GM18505 (cell line): ENCODE data around the gene CAMTA1.
A peak's percentile ranks its signal among the peaks of the same experiment; 100 is the strongest.
"Not testable (repeated sequence)": the region's sequence is repeated elsewhere in the genome, so short reads cannot be mapped to it uniquely, and the experiment has no call there.

Experiments
- ATAC-seq: cut with Tn5 transposase; IDR thresholded peaks from one replicate; pipeline ENCODE4 v1.9.1; 2021; ENCODE audit not compliant: unreplicated experiment
- POLR2A ChIP-seq: IDR thresholded peaks from 4 replicates; pipeline ENCODE4 v1.6.1; 2011; ENCODE audit warnings: borderline replicate concordance; ENCODE audit not compliant: insufficient read depth, insufficient read length; ENCODE audit errors: extremely low read depth

Gene CAMTA1

GRCh38 chr1:7783826-7784491 is 998.7 kb downstream of the CAMTA1 start, which contains the start of gene PER3:
PER3 (plus strand) TSS chr1:7784291; CDS start chr1:7784878, 587 bp downstream.
- TF ChIP-seq POLR2A: no peak
- ATAC-seq: peak; percentile 80

- no peak for TF ChIP-seq POLR2A
Observed at GRCh38 chr1:7784492-7785071, 999.3 kb downstream of the CAMTA1 start.

GRCh38 chr1:7785108-7785507 is 999.9 kb downstream of the CAMTA1 start:
- ATAC-seq: no peak

More at GRCh38 chr1:7784492-7785071, 999.3 kb downstream of the CAMTA1 start:
- no peak for ATAC-seq

GRCh38 chr1:7786795-7787194 is 1001.5 kb downstream of the CAMTA1 start:
- no peak for ATAC-seq
- no peak for TF ChIP-seq POLR2A

More at GRCh38 chr1:7785108-7785507, 999.9 kb downstream of the CAMTA1 start:
- TF ChIP-seq POLR2A: no peak

- no peak for ATAC-seq
- no peak for TF ChIP-seq POLR2A
Observed at GRCh38 chr1:7789828-7790227, 1004.6 kb downstream of the CAMTA1 start.

GRCh38 chr1:7791027-7791426 is 1005.8 kb downstream of the CAMTA1 start:
- not testable (repeated sequence) for ATAC-seq

GRCh38 chr1:7795406-7795805 is 1010.2 kb downstream of the CAMTA1 start:
- ATAC-seq: no peak
- no peak for TF ChIP-seq POLR2A

- TF ChIP-seq POLR2A: no peak
- no peak for ATAC-seq
Observed at GRCh38 chr1:7805460-7805859, 1020.2 kb downstream of the CAMTA1 start.

GRCh38 chr1:7808253-7808844 is 1023.1 kb downstream of the CAMTA1 start:
- TF ChIP-seq POLR2A: no peak
- ATAC-seq: no peak

- ATAC-seq: no peak
- no peak for TF ChIP-seq POLR2A
Observed at GRCh38 chr1:7809742-7810141, 1024.5 kb downstream of the CAMTA1 start.

- no peak for TF ChIP-seq POLR2A
- ATAC-seq: no peak
Observed at GRCh38 chr1:7810395-7810794, 1025.1 kb downstream of the CAMTA1 start.

GRCh38 chr1:7811476-7811875 is 1026.2 kb downstream of the CAMTA1 start:
- no peak for ATAC-seq
- TF ChIP-seq POLR2A: no peak

- TF ChIP-seq POLR2A: no peak
- ATAC-seq: no peak
Observed at GRCh38 chr1:7813677-7814373, 1028.6 kb downstream of the CAMTA1 start.
